Caki2 (cell line): ENCODE data around the gene GALR2. TPM values are rescaled to one million over a fixed set of nuclear protein-coding genes. Genes with fewer than 3 reads are reported as not detected.
"Not testable (repeated sequence)": the region's sequence is repeated elsewhere in the genome, so short reads cannot be mapped to it uniquely, and the experiment has no call there.

Experiments
- DNase-seq: peaks from one replicate; pipeline ENCODE4 v3.0.0-alpha.2; 2015; ENCODE audit warnings: low read depth
- in situ Hi-C: cut with HindIII; loops from 2 replicates; pipeline ENCODE4 v1.10.0; 2016; ENCODE audit warnings: low sequenced_read_pairs, low pct_unique_long_range_greater_than_20kb, mixed read lengths
- total RNA-seq: library from RNA; depleted of rRNA; stranded (reverse); fragments of >200 nt; shearing (Covaris generic); gene quantifications from 2 replicates; pipeline ENCODE4 v1.2.3, GENCODE V29; 2014; ENCODE audit warnings: low replicate concordance; rRNA removed

Gene GALR2
- total RNA-seq, result not detected in 2 replicates

DNA sequence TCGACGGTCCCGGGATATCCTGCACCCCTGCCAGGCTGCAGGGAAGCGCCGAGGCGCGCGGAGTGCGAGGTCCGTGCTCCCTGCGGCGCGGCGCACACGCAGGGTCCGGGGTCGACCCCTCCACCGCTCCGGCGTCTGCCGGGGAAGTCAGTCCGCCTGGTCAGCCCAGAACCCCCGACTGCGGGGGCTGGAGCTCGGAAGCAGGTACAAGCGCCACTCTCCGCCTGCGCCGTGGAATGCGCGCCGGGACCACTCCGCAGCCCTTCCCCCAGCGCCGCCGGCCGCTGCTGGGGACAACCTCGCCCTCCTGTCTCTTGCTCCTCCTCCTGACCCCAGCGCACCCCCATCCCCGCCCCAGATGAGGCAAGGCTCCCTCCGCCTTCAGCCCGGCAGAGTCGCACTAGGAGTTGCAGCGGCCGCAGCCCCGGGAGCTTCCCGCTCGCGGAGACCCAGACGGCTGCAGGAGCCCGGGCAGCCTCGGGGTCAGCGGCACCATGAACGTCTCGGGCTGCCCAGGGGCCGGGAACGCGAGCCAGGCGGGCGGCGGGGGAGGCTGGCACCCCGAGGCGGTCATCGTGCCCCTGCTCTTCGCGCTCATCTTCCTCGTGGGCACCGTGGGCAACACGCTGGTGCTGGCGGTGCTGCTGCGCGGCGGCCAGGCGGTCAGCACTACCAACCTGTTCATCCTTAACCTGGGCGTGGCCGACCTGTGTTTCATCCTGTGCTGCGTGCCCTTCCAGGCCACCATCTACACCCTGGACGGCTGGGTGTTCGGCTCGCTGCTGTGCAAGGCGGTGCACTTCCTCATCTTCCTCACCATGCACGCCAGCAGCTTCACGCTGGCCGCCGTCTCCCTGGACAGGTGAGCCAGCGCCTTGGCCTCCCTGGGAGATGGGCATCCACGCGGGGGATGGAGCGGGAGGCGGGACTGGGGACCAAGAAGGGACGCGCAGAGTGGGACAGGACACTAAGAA lies at the start of gene GALR2:
GALR2 (plus strand) TSS at position 392 of the 974 bp plus-strand sequence; CDS start at position 495, 103 bp downstream.
- no peak for DNase-seq

GRCh38 chr17:76025294-76025693 lies 49.3 kb upstream of the GALR2 start:
- in situ Hi-C loops, result no loop called here

More for the DNA sequence above, at the start of gene GALR2:
- in situ Hi-C loops, result no loop called here

DNA sequence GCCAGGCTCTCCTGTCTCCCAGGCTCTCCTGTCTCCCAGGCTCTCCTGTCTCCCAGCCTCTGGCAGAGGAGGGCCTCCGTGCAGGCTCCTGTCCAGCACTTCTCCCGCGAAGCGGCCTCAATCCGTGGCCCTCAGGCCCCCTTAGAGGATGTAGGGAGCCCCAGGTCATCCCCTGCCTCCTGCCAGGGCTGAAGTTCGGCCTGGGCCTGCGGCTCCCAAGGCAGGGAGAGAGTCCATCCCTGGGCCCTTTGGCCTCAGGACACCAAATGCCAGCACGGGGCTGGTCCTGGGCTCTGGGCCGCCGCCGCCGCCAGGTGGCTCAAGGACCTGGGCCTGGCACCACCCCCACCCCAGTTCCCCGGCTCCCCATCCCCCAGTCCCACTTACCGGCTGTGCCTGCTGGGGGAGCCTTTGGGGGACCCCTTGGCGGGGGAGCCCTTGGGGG lies 47.8 kb upstream of the GALR2 start:
- in situ Hi-C loops, result no loop called here
- DNase-seq, result peak; percentile 35

More at GRCh38 chr17:76025294-76025693, 49.3 kb upstream of the GALR2 start:
- no peak for DNase-seq

GRCh38 chr17:76027159-76027839 lies 47.3 kb upstream of the GALR2 start, which contains the start of gene EVPL:
TSS of gene EVPL (minus strand) at chr17:76027306. CDS start at chr17:76027198, 108 bp downstream.
- in situ Hi-C loops, result no loop called here
- peak; percentile 94 for DNase-seq

DNA sequence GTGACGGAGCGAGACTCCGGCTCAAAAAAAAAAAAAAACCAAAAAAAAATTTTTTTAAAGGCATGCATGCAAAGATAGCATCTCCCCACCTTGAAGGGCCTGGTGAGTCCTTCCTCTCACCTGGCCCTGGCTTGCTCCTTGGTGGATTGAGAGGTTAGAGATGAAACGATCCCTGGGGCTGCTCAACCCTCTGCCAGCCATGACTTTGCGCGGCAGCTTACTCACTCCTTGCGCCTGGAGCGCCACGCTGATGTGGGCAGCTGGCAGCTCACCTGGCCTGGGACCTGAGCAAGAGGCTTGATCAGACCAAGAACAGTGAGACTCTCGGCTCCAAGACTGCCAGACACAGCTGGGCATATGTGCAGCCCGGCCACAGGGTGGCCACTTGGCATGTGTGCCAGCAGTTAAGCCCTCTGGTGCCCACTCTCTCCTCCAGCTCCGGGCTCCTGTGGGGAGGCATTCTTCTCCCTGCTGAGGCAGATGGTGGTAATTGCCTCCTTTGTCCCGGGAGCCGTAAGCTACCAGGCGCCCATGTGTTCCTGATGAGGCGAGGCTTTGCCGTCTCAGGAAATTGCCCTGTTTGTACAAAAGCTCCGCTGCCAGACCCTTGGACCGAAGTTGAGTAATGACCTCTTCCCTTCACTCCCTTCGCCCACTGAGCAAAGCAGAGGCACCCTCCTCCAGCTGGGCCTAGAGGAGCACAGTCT lies 42.4 kb upstream of the GALR2 start:
- no peak for DNase-seq

DNA sequence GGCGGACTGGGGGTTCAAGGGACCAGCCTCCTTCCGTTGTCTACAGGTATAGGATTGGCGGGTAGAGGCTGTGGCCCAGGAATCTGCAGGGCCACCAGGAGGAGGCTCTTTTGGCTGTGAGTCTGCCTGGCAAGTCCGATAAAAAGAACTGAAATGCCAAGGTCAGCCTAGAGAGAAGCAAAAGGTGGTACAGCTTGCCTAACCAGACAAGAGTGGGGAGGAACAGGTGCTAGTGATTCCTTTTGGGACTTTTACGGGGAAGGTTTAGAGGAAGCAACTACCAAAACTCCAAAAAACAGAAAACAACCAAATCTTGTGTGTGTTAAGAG lies 41.8 kb upstream of the GALR2 start:
- in situ Hi-C loops, result no loop called here
- DNase-seq, result no peak

More for the DNA sequence above, 42.4 kb upstream of the GALR2 start:
- in situ Hi-C loops, result no loop called here

GRCh38 chr17:76033139-76033538 lies 41.4 kb upstream of the GALR2 start:
- in situ Hi-C loops, result no loop called here
- no peak for DNase-seq

- in situ Hi-C loops, result no loop called here
- DNase-seq, result no peak
These were observed 39.9 kb upstream of the GALR2 start for GRCh38 chr17:76034428-76035350.

- no peak for DNase-seq
- in situ Hi-C loops, result no loop called here
These were observed 37.9 kb upstream of the GALR2 start for GRCh38 chr17:76036497-76037261.

GRCh38 chr17:76038050-76038449 lies 36.5 kb upstream of the GALR2 start:
- DNase-seq, result no peak
- in situ Hi-C loops, result no loop called here

GRCh38 chr17:76039121-76039520 lies 35.5 kb upstream of the GALR2 start:
- in situ Hi-C loops, result no loop called here
- peak; percentile 87 for DNase-seq

DNA sequence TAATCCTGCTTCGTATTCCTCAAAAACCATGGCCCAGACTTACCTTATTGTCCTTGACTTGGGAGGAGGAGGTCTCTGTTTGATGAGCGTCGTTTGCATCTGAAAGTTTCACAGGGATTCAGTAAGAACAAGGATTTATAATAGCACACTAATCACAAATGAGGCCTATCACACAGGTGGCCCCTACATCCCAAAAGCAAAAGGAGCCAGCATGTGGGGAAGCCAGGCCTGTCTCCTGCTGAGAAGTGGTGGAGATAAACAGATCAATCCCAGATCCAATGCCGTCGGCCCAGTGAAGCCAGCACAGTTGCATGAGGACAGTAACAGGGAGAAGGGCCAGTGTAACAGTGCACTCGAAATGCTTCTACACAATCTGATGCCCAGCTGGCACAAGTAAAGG lies 34.2 kb upstream of the GALR2 start:
- in situ Hi-C loops, result no loop called here
- DNase-seq, result no peak

DNA sequence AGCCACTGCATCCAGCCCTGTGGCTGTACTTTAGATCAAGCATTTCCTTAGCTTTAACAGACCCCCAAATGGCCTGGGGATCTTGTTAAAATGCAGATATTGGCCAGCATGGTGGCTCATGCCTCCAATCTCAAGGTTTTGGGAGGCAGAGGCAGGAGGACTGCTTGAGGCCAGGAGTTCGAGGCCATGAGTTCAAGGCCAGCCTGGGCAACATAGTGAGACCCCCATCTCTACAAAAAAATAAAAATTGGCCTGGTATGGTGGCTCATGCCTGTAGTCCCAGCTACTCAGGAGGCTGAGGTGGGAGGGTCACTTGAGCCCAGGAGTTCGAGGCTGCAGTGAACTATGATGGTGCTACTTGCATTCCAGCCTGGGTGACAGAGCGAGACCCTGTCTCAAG lies 31.7 kb upstream of the GALR2 start:
- in situ Hi-C loops, DNase-seq: not testable (repeated sequence)

DNA sequence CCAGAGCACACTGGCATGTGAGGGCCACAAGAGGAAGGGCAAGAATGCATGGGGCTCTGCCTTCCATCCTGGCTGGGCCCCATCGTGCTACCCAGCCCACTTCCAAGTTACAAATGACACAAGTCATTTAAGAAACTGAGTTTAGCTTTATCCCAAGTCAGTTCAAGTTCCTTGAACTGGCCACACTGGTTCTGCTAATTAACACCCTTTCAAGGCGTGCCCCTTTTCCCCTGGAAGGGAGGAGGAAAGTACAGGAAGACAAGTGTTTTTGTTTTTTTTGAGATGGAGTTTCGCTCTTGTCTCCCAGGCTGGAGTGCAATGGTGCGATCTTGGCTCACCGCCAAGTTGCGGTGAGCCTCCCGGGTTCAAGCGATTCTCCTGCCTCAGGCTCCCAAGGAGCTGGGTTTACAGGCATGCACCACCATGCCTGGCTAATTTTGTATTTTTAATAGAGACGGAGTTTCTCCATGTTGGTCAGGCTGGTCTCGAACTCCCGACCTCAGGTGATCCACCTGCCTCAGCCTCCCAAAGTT lies 30.0 kb upstream of the GALR2 start:
- not testable (repeated sequence) for DNase-seq

DNA sequence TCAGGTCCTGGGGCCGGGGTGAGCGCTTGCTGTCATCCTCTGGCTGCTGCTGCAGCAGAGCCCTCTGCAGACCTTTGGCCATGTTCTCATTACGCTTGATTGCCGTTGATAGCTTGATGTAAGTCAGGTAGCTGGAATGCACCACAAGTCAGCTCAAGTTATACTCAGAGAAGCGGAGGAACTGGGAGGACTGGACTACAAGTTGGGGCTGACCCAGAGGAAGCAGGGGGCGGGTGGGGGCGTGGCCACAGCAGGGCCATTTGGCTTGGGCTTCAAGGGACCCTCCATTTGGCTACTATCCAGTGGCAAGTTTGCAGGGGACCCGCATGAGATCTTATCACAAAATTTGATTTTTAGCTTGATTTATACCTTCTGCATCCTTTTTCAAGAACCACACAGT lies 28.5 kb upstream of the GALR2 start:
- DNase-seq, result no peak
- in situ Hi-C loops, result no loop called here

More for the DNA sequence above, 30.0 kb upstream of the GALR2 start:
- in situ Hi-C loops, result not testable (repeated sequence)

GRCh38 chr17:76048025-76048605 lies 26.5 kb upstream of the GALR2 start:
- in situ Hi-C loops, result no loop called here
- no peak for DNase-seq
